Stimulated activated CD8-positive, alpha-beta memory T cell treated with anti-CD3 and anti-CD28 coated beads, Interleukin-2, amount 100 ng/mL, for 48 hours (primary cell): ENCODE results near the gene DPYD.

ENCODE experiments used
- DNase-seq, 2 donors: peaks; one replicate each; pipeline ENCODE4 v3.0.0-alpha.2; 2020; ENCODE audit warnings: low read depth in 2 of 2

The DPYD gene

DNA sequence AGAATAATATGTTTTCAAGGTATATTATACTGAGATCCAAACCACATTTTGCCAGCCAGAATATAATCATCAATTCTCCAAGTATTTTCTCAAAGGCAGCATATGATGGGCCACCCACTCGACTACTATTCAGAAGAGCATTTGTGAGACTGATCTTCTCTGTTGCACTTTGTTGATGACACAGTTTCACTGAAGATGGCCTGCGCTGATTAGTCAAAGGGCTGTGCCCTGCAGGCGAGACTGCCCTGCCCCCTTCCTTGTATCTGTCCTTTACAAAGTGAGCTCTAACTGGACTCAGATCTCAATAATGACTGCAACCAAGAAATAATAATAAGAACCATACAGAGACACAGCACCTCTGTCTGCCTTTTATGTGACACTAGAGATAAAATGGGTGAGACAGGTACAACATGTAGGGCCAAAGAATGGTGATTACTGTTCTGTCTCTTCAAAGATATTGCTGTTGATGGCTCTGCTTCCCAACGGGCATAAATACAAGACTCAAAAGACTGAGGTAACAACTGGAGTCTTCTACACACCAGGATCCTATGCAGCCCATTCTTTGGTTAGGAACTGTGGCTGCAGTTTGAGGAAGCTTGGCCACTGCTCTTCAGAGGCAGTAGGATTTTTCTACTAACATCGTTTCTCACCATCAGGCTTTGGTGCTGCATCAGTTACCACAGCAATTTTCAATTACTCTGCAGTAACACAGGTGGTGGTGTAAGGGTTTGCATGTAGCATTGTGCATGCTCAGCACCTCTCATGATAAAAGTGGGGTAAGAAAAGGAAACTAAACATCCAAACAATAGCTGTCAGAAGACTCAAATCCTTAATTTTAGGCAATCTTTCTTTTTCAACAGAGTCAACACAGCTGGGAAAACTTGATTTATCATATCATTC lies 718.1 kb downstream of the DPYD start:
- DNase-seq = no peak

DNA sequence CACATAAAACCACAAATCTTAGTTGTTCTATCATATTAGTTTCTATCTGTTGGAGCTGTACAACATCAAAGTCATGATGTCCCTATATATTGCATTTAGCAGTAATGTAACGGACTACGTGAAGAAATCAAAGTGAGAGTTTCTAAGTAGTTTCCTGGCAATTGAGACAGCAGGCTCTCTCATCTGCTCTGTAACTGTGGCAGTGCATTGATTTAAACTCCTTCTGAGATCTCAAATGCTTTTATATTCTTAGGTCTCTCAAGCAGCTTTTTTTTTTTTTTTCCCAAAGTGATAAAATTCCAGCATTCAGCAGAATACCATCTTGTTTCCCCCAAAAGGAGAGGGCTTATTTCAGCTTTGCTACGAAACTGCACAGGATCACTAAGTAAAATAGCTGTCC lies 719.2 kb downstream of the DPYD start:
- no peak for DNase-seq

DNA sequence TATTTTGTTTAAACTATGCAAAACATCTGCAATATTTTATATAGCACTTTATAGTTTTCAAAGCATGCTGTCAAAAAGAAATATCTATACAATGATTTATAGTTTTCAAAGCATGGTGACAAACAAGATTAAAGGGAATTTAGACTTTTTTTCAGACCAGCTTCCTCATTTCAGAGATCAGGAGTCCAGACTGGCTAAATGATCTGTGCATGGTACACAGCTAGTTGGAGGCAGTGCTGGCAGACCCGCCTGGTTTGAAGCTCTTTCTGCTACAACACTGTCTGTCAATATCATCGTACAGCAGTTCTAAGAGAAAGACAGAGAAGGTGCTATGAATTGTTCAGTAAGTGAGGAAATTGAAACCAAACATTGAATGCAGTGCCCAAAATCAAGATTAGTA lies 720.2 kb downstream of the DPYD start:
- no peak for DNase-seq

DNA sequence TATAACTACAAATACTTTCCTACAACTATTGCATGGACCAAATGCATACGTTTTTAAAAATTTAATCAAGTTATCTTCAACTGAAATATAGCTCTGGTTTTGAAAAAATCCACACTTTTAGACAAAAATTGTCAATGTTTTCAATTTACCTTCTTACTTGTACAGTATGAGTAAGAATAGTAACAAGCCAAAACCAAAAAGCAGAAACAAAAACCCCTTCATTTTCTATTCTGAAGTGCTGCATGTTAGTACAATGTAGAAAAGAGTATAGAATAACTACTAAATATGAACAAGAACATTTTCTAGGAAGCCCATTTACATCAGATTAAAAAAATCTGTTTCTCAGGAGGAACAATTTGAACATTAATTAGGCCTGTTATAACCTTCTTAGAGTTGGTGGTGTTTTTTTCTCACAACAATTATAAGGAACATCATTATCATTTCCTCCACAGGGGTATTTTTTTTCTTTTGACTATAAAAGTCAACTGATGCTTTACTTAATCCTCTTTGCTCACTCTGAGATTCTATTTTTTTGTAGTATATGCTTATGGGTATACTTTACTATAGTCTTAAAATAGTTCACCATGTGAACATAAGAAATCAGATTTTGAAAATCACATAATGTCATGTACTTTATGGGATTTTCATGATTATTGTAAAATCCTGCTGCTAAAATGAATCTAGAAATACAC lies 723.9 kb downstream of the DPYD start:
- no peak for DNase-seq

DNA sequence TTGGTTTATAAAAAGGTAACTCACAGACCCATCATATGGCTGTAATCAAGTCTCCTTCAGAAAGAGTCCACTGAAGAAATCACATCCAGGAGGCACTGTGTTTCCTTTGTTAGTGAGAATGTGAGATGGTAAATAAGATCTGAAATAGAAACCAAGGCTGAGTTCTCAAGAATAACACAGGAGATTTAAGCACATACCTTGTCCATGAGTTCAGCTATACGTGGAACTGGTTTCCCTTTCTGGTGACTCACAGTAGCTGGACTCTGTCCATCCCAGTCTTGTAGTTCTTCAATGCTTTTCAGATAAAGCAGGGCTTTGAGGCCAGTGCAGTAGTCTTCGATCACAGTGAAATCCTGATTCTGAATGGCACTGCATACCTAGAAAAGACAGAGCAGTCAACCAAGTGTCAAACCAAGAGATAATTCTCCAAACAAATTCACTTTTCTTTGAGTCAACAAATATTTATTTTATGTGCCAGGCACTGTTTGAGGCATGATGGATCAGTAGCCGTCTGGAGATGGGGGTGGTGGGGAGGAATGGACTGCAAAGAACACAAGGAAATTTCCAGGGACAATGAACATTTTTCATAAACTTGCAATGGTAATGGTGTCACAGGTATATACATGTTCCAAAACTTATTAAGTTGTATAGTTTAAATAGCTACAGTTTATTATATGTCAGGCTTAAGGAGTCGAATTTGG lies 727.8 kb downstream of the DPYD start:
- no peak for DNase-seq

DNA sequence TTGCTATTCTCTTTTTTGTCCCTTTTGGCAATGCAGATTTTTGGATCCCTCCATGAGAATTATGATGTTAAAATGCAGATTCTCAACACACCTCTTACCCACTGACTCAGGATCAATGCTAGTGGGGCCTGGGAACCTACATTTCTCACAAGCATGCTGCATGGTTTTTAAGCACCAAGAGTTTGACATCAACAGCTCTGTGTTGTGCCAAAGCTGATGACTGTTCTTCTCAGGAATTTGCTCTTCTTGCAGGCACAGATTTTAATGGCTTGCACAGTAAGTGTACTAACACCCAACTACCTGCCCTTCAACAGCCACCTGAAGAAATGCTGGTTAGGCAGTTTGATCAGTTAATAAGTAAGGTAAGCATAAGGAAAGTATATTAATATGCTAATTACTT lies 730.5 kb downstream of the DPYD start:
- no peak for DNase-seq

DNA sequence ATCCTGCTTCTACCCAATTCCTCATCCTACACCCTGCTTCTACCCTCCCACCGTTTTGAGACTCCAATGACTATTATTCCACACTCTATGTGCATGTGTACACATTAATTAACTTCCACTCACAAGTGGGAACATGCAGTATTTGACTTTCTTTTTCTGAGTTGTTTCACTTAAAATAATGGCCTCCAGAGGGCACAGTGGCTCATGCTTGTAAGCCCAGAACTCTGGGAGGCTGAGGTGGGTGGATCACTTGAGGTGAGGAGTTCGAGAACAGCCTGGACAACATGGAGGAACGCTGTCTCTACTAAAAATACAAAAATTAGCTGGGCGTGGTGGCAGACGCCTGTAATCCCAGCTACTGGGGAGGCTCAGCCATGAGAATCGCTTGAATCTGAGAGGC lies 734.5 kb downstream of the DPYD start:
- no peak for DNase-seq

DNA sequence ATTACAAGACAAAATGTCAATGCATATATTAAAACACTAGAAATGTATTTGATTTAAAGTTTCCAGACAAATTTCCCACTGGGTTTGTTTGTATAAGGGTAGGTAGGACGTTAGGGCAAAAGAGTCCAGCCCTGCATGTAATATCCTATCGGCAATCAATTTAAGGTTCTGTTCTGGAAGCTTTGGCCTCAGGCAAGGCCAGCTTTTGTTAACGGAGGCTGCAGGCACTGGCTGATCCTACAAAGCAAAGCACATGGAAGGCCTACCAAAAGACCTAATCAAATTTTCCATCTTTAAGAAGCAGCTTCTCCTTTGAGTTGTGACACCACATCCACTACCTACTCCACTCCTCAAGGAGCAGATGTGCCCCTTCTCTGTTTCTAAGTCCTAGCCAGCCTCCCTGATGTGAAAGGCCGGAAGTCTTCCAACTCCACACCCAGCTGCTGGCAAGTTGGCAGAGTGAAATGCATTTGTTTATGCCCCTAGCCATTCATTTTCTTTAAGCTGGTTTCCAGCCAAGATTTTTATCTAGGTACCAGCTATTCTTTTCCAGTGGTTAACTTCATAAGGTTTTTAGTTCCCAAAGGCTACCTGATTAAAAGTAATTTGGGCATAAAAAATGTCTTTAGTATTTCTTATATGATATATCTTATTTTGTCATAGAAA lies 746.7 kb downstream of the DPYD start:
- DNase-seq = no peak

DNA sequence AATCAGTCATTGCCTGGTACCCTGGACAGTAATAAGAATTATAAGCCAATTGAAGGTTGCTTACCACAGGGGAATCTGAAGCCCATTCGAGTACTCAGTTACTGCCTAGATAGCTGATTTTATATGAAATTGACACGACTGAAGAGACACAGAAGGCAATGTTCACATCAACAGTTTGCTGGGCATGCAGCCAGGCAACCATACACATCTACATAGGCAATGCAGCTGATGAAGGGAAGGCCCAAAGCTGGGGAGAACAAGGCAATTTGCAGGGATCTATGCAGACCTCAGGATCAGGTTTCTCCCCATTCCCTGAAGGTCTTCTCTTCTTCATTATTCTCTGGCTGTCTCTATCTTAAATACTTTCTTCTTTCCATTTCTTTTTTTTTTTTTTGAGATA lies 750.5 kb downstream of the DPYD start:
- no peak for DNase-seq

DNA sequence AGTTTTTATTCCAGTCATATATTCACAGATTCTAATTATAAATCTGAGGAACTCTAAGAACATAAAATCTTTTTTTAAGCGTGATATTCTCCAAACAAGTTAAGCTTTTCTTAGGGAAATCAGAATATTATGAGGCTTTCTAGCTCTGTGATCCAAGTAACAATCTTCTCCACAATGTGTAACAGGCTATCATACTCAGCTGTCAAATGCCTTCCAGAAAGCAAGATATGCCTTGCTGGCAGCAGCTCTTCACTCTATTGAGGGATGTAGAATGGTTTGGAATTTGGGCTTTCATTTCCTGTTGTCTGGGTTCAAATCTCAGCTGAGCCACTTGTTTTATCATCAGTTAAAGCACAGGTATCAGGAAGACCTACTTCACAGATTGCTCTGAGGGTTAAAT lies 752.8 kb downstream of the DPYD start:
- no peak for DNase-seq

DNA sequence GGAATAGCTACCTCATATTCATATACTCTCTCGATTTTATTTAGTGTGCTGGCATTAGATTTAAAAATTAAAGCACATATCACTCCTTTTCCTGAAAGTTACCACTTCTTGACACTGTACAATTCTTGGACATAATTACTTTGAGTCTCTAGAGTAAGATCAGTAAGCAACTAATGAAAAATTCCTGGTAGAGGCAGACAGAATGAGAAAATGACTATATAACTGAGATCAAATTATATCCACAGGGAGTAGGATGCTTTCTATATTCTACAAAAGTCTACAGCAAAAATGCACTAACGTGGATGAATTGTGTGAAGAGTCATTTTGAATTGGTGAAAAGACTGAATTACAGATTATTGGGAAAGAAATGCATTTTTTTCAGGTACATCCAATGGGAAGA lies 753.6 kb downstream of the DPYD start:
- DNase-seq = no peak

DNA sequence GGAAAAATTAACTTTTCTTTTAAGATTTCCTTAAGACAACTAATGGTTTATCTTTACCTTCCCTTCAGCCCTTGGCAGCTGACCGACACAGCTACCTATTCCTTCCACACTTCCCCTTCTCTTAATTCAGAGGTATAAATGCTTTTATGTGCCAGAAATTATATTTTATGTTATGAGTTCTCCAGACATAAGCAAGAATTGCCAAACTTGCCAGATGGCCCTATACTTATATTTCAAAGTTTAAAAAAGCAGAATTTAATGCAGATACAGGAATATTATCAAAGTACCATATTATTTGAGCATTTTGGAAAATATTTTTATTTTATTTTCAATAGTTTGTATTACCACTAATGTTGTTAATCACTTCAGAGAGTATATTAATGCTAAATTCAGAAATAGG lies 754.2 kb downstream of the DPYD start:
- DNase-seq = no peak

DNA sequence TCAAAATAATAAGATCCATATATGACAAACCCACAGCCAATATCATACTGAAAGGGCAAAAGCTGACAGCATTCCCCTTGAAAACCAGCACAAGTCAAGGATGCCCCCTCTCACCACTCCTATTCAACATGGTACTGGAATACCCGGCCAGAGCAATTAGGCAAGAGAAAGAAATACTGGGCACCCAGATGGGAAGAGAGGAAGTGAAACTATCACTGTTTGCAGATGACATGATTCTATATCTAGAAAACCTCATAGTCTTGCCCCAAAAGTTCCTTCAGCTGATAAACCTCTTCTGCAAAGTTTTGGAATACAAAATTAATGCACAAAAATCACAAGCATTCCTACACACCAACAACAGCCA lies 756.6 kb downstream of the DPYD start:
- DNase-seq = no peak

DNA sequence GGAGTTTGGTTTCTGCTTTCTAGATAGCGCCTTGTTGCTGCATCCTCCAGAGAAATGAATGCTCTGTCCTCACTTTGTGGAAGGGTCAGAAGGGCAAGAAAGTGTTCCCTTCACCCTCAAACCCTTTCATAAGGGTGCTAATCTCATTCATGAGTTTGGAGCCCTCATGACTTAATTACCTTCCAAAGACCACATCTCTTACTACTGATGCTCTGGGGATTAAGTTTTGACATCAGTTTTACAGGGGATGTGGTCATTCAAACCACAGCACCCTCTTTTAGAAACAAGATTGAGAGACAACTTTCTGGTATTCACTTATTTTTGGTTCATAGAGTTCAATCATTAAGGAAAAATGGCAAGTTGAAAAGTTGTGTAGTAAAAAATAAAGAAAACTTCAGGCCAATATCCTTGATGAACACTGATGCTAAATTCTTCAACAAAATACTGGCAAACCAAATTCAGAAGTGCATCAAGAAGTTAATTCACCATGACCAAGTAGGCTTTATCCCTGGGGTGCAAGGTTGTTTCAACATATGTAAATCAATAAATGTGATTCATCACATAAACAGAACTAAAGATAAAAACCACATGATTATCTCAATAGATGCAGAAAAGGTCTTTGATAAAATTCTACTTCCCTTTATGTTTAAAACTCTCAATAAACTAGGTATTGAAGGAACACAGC lies 757.1 kb downstream of the DPYD start:
- no peak for DNase-seq

DNA sequence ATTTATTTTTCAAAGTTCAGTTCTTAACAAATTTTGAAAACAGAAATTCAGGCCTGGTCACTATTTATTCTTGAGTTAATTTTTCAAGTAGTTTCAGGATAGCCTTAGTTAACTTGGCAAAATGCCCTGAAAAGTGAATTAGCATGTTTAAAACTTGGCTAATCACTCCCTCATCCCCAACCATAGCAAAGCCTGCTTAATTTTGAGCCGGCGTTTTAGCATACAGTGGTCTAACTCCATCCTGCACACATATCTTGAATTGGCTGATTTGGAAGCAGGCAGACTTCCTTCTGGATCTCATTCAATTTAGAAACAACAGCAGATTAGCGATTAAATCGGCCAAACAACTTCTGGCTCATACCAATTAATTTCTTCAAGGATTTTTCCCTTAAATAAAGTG lies 760.0 kb downstream of the DPYD start:
- DNase-seq = no peak

DNA sequence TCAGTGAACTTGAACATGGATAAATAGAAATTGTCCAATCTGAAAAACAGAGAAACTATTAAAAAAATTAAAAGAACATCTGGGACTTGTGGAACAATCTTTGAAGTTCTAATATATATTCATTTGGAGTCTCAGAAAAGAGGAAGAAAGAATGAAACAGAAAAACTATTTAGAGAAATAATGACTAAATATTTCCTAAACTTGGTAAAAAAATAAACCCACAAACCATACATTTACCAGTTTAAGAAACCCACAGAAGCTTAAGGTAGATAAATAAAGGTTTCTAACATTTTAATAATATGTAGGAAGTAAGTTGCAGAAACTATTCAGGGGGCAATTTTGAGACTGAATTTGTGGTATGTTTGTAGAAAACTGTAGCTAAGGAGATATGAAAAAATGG lies 761.5 kb downstream of the DPYD start:
- no peak for DNase-seq

DNA sequence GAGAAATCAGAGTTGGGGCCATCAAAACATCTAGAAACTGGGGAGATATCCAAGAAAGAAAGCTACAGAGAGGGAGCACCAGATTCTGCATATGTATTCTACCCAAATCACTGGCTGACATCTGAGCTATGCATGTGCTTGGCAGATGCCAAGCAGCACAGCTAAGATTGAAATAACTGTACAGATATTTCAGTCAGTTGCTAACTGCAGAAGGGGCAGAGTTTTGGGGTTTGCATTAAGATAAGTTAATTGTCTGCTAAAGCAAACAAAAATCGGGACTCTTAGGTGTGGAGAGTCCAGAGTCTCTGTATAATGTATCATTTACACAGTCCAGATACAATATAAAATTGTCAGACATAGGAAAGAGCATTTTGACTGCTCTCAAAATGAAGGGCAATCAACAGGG lies 762.1 kb downstream of the DPYD start:
- no peak for DNase-seq

DNA sequence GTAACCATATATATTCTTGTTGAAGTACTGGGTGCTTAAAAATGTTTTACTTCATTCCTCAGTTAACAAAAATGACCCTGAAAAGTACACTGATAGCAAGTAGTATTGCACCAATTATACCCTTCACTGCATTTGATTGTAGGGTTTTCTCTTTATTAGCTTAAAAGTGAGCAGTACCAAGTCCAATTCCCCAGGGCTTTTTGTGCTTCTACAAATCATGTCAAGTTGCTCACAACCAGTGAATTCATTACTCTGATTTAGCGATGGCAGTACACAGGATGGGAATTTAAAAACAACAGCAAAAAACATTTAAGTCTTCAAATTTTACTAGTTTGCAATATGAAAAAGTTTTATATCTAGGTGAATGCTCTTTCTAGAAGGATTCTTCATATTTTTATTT lies 762.8 kb downstream of the DPYD start:
- DNase-seq = no peak

DNA sequence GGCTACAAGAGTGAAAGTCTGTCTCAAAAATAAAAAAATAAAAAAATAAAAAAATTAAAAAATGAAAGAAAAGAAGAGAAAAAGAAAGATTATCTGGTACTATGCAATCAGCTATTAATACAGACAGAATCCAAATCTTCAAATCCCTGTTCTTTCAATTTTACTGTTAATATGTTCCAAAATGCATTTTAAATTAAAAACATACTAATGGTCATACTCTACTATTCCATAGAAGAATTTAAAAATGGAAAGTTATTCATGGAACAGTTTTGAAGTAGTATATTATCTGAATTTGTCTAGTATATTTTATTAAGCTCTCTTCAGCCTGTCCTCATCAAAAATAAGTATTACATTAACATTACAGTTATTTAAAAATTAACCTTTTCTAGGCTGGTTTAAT lies 769.2 kb downstream of the DPYD start:
- DNase-seq = no peak

DNA sequence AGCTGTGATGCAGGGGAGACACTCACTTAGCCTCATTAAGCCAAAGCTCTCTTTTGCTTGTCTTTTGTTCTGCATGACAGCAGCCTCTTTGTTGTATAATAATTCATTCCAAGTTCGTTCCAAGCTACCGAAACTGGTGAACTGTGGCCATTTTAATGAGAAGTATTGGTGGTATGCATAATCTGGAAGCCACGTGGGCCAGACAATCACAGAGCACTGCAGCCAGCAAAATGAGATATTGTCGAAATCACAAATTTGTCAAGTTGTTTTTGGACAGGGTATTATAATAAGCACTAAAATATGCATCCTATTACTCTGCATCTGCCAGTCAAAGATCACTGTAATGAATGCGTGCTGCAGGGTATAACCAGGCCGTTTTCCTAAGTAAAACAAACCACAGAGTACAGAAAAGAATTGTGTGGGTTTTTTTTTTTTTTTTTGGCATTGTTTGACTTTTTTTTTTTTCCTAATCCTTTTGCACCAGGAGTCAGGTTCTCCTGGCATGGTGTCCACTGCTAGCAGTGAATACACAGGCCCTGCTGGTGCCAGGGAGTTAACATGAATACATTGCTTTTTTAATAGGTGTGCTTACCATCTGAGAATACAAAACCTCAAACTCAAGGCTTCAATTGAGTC lies 775.4 kb downstream of the DPYD start:
- DNase-seq = no peak

DNA sequence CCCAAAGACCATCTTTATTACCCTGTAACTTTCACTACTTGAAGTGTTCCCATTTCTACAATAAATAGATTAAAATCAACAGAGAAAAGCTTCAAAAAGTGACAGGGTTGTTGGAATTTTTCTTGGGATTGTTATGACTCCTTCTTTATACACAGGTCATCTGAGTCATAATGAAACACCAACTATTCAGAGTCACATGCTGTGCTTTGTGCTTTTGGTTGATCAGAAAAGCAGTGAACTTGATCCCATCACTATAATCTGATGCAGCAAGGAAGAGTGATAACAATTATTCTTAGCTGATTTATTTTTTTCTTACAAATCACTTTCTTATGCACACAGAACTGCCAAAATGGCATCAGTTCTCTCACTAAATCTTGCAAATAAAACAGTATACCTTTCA lies 776.3 kb downstream of the DPYD start:
- no peak for DNase-seq
